BJ (cell line): ENCODE data around the gene LMLN. TPM values are rescaled to one million over a fixed set of nuclear protein-coding genes. Genes with fewer than 3 reads are reported as not detected.
"Not testable (repeated sequence)": the region's sequence is repeated elsewhere in the genome, so short reads cannot be mapped to it uniquely, and the experiment has no call there.

Experiments used
- CTCF ChIA-PET: fragments of 350-600 bp; formaldehyde crosslinking; extraction: SDS; loops from one replicate; lab custom pipeline; 2021; ENCODE audit warnings: antibody characterized with exemption, inconsistent platforms; lab: Yijun Ruan, JAX
- POLR2A ChIA-PET: fragments of 300-600 bp; sonication (Branson Sonifier 250); formaldehyde crosslinking; extraction: SDS; loops from one replicate; lab custom pipeline; 2021; ENCODE audit warnings: antibody characterized with exemption; lab: Charles Lee
- DNase-seq: peaks from one replicate; pipeline ENCODE4 v3.0.0-alpha.2; 2011; ENCODE audit warnings: low read depth
- H3K27me3 ChIP-seq: 2 replicates; pipeline ENCODE4 v1.6.0; 2011; ENCODE audit warnings: low read length; ENCODE audit not compliant: control insufficient read depth, insufficient read depth
- H3K36me3 ChIP-seq: 2 replicates; pipeline ENCODE4 v1.5.1; 2011; ENCODE audit warnings: low read length; ENCODE audit not compliant: control insufficient read depth, insufficient read depth
- H3K4me3 ChIP-seq: 2 replicates; pipeline ENCODE4 v1.5.1; 2011; ENCODE audit warnings: low read depth, mild to moderate bottlenecking, control low read depth, low read length
- CTCF ChIP-seq: IDR thresholded peaks from 2 replicates; pipeline ENCODE4 v1.5.1; 2011; ENCODE audit warnings: low read depth, mild to moderate bottlenecking, control low read depth, inconsistent platforms, low read length, moderate library complexity; ENCODE audit not compliant: insufficient read depth
- polyA minus RNA-seq: library from RNA; depleted of rRNA, polyadenylated mRNA; stranded (reverse); fragments of >200 nt; gene quantifications from 2 replicates; pipeline ENCODE4 v1.2.3, GENCODE V29; 2011; rRNA and poly(A)+ RNA removed
- polyA plus RNA-seq: library from polyadenylated mRNA; depleted of rRNA; stranded (reverse); fragments of >200 nt; gene quantifications from 2 replicates; pipeline ENCODE4 v1.2.3, GENCODE V29; 2011; rRNA removed

Gene LMLN
- polyA plus RNA-seq: 4.5 and 5.2 TPM in 2 replicates
- polyA minus RNA-seq: 5.9 and 6.6 TPM in 2 replicates

- ChIA-PET POLR2A (no interaction called here), CTCF (no interaction called here)
- H3K36me3 ChIP-seq: peaks cover 7% of the 10 kb centered on the region
- H3K4me3 ChIP-seq: peak within 1 kb of the TSS; percentile 63
- DNase-seq: peak; percentile 73
- no peak for TF ChIP-seq CTCF
- H3K27me3 ChIP-seq: no peaks in the 10 kb centered on the region
Observed at GRCh38 chr3:197959891-197960693, at the start of gene LMLN. Gene LMLN (plus strand): TSS chr3:197960217. CDS start chr3:197960246, 29 bp downstream.

GRCh38 chr3:197912741-197913476 is 47.1 kb upstream of the LMLN start:
- Histone ChIP-seq H3K27me3 (no peaks in the 10 kb centered on the region), H3K36me3 (no peaks in the 10 kb centered on the region), H3K4me3 (no peak overlapping the region)
- ChIA-PET CTCF (interaction anchor here (0.6 to 1.5 kb wide), 3 partner anchors 12 to 34 kb away, joined by 3 to 5 read pairs (median 4); no protein-coding TSS in a partner anchor), POLR2A (no interaction called here)
- DNase-seq: no peak
- no peak for TF ChIP-seq CTCF

GRCh38 chr3:197913641-197914380 is 46.2 kb upstream of the LMLN start:
- no peak for TF ChIP-seq CTCF
- POLR2A ChIA-PET: no interaction called here
- no peak for DNase-seq
- CTCF ChIA-PET: interaction anchor here (1.3 to 2.4 kb wide), 3 partner anchors 8 to 12 kb away, joined by 4 to 12 read pairs (median 9); no protein-coding TSS in a partner anchor
- Histone ChIP-seq H3K4me3 (no peak overlapping the region), H3K36me3 (no peaks in the 10 kb centered on the region), H3K27me3 (no peaks in the 10 kb centered on the region)

GRCh38 chr3:197921429-197922275 is 38.4 kb upstream of the LMLN start:
- CTCF ChIA-PET: interaction anchor here (1.5 kb wide), 1 partner anchor 21 kb away, joined by 7 read pairs; no protein-coding TSS in a partner anchor
- DNase-seq, H3K36me3 ChIP-seq, POLR2A ChIA-PET, H3K4me3 ChIP-seq, H3K27me3 ChIP-seq: not testable (repeated sequence)

GRCh38 chr3:197926418-197926817 is 33.6 kb upstream of the LMLN start:
- no peak for TF ChIP-seq CTCF
- CTCF ChIA-PET: interaction anchor here (1.1 to 3.6 kb wide), 4 partner anchors 13 to 21 kb away, joined by 3 to 15 read pairs (median 4); no protein-coding TSS in a partner anchor
- Histone ChIP-seq H3K4me3 (no peak overlapping the region), H3K27me3 (no peaks in the 10 kb centered on the region), H3K36me3 (no peaks in the 10 kb centered on the region)
- DNase-seq: no peak
- POLR2A ChIA-PET: no interaction called here

GRCh38 chr3:197927578-197927977 is 32.4 kb upstream of the LMLN start:
- POLR2A ChIA-PET, DNase-seq, H3K4me3 ChIP-seq, H3K36me3 ChIP-seq, H3K27me3 ChIP-seq: not testable (repeated sequence)
- CTCF ChIA-PET: interaction anchor here (3.6 kb wide), 1 partner anchor 15 kb away, joined by 15 read pairs; no protein-coding TSS in a partner anchor
